Right forelimb (tissue), 1 donor: ENCODE results near the gene DENND1A.

Experiments
- DNase-seq: peaks from one replicate; pipeline ENCODE4 v3.0.0-alpha.2; 2018

DENND1A gene

DNA sequence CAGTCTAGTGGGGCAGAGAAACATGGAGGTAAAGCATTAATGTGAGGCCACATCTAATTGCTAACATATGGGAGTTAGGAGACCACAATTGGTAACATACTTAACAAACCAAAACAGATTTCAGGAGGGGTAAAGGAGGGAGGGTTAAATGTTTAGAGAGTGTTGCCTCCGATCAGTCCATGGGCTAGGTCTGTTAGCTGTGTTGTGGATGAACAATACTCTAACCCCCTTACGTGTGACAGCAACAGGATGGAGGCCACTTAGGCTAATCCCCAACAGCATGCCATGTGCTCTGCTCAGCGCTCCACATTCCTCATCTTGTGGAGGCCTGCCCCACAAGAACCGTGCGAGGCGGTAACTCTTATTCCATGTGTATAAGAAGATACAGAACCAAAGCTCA, 406.9 kb downstream of the DENND1A start:
- no peak for DNase-seq

DNA sequence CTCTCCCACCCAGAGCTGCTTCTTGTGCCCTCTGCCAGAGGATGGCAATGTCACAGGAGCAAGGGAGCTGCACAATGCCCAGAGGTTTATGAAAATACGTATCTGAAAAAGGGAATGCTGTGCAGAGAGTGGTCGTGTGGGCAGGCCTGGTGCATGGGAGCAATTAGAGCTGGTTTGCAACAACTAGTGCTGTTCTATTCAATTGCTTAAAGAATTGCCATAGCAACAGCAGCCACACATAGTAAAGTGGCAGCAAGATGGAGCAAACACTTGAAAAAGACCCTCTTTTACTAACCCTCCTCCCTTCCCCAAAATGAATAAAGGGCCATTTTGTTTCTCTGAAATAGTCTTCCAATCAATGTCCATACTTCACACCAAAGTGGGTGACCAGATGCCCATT, 407.7 kb downstream of the DENND1A start:
- DNase-seq = no peak

DNA sequence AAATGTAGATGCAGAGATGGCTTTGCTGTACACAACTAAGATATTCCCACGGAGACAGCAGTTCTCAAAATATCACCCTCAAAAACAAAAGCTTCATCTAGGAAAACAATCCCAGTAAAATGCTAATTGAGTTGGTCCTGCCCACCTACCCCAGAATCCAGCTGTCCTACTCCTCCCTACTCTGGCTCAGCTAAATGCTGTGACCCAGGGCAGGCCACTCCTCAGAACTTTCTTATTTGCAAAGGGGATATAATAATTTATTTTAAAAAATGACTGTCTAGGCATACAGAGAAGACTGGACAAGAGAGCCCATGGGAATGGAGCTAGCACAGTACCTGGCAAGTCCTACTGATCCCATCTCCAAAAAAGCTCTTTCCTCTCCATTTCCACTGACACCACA, 411.6 kb downstream of the DENND1A start:
- no peak for DNase-seq

DNA sequence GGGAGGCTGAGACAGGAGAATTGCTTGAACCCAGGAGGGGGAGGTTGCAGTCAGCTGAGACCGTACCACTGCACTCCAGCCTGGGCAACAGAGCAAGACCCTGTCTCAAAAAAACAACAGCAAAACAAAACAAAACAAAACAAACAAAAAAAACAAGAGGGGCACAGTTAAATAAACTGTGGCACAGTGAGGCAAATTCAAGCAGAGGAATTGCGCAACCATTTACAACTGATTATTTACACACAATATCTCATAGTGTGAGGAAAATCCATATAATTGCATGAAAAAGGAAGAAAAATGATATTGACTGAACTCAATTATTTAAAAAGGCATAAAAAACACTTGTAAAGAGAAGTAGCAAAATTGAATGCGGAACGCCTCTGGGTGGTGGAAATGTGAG, 412.4 kb downstream of the DENND1A start:
- DNase-seq = no peak

DNA sequence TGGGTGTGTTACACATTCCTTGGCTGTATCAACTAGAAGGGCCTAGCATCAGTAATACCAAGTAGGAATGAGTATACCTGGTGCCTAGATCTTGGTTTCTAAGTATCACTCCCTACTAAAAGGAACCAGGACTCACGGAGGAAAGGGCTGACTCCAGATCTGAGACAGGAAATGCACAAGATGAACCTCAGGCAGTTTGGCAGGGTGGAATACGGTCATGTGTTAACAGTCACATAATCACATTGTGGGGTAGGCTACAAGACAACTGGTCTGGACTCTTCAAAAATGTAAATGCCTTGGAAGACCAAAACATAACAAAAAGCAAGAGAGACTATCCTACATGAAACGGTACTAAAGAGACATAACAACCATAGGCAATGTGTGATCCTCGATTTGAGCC, 415.2 kb downstream of the DENND1A start:
- DNase-seq = no peak

DNA sequence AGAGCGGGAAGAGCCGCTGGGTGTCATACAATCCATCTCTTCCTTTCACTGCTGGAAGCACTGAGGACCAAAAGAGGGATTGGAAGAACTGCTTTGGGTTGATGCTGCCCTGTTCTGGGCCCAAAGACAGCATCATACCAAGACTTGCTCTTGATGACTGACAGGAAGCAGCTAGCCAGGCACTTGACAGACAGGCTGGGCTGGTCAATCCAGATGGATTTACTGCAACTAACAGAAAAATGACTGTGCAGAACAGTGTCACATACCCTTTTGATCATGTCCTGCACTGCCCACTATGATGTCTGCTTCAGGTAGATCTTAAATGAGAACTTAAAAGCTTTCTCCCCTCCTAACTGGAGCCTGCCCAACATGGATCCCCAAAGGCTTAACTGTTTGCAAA, 416.4 kb downstream of the DENND1A start:
- no peak for DNase-seq

DNA sequence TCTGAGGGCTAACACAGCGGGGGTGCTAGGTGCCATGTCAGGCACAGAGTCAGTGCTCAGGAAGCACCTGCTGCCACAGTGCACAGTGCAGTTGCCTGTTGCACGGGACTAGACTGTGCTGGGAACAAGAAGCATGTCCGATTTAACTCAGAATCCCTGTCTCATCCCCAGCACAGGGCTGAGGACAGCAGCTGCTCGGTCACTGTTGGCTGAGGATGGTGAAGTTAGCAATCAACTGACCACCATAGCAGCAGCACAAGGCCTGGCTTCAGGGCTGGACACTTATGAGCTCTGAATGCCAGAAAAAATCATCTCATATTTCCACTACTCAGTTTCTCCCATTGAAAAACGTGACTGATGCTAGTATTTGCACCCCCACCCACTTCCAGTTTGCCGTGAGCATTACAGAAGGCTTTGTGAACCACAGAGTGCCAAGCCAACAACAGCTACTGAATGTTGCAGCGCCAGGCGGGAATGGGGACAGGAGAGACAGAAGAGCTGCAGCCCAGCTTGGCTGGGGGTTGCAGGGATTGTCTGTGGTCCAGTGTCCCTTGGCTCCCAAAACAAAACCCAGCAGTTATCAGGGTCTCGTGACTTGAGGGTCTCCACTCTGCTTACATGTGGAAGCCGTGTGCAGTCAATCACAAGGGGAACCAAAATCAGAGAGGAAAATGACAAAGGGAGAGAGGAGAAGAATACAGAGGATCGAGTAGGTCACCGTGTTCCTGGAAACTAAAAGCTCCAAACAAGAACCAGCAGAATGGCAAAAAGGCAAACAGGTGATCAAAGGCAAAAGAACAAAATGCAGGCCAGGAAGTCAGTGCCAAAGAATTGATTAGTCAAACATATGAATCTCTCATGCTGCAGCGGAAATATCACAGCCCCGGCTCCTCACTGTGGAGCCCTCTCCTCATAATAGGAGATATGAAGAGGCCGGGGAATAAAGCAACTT, 418.3 kb downstream of the DENND1A start:
- DNase-seq = no peak

DNA sequence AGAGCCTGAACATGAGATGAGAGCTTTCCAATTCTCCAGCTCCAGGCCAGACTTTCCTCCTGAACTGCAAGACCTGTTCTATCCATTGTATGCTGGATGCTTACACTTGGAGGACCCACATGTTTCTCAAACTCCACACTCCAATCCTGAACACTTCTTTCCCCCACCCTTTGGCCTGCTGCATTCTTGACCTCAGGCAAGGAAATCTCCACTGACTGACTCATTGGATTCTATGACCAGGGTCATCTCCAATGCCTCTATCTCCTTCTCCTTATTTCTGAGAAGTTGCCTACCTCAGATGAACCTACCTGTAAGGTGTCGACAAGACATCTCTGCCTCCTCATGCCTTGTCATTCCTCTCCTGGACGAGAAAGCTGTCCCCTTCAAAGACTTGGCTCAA, 420.3 kb downstream of the DENND1A start:
- DNase-seq = no peak

DNA sequence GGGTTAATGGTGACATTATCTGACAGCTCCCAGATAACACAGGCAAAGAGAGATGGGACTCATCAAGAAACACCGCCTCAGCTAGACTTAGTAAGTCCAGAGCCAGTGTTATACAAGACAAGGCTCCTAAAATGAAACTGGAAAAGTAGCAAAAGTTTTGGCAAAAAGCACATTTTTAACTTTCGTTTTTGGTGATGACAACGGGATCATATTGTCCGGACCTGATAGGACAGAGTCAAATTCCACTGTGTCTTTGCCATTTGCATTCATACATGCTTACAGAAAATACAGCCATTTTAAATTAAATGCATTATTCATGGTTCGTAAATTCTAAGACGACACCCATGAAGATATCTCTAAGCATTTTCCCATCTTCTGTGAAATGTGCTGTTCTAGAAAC, 421.9 kb downstream of the DENND1A start:
- no peak for DNase-seq

DNA sequence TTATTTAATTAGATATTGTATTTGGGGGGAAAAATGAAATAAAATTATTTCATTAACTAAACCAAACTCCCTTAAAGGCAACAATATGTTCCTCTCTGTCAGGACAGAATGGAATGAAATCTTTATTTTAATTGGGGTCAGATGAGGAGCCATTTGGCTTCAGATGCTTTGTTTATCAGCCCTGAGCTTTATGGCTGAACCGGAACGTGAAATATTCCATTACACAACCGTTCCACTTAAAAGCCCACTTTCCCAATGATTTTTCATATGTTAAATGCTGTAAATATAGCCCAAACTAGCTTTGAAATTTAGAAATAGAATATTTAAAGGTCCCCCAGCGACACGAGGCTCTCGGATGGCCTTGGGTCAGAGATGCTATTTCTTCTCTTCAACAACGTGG, 424.4 kb downstream of the DENND1A start:
- DNase-seq = no peak

DNA sequence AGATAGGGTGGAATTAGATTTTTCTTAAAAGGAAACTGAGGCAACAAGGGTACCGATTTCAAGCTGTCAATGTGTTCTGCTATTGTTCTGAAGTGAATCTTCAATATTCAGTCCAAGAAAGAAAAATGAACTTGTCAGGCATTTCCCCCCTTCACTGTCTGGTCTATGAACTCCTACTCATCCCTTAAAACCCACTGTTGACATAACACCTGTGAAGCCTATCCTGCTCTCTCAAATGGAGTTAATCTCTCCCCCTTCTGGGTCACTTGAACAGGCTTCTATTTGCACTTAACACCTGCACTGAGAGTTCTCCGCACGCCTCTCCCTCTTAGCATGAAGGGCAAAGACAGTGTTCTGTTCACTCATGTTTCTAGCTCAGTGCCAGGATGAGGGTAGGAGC, 429.6 kb downstream of the DENND1A start:
- no peak for DNase-seq

DNA sequence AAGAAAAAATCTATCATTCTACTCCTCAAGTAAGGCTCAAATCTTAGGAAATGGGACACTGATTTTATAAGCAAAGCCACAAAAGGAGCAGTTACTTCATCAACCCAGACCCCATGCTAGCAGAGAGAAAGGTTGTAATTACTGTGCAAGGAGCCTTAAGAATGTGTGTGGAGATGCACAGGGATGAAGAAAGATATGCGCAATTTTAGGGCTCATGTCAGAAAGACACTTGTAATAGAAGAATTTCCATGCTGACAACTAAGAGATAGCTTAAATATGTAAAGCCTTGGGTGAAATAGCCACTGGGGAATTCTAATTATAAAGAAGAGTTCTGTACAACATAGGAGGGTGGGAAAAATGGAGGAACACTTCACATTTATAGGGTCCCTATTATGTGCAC, 432.1 kb downstream of the DENND1A start:
- no peak for DNase-seq

DNA sequence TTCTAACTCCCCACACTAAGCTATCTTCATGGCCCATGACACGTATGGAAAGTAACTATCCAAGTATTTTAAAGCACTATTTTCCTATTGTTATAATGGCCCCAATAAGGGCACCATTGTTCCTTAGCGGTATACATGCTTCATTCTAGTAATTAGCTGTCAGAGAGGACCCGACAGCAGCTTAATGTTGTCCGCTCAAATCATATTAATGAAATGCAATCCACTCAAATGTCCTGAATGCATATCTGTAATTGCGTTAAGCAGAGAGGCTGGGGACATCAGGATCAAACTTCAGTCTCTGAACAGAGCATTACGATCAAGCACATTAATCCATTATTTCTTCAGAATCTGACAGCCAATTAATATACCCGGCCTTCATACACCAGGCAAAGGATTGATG, 434.2 kb downstream of the DENND1A start:
- peak; percentile 1 for DNase-seq

DNA sequence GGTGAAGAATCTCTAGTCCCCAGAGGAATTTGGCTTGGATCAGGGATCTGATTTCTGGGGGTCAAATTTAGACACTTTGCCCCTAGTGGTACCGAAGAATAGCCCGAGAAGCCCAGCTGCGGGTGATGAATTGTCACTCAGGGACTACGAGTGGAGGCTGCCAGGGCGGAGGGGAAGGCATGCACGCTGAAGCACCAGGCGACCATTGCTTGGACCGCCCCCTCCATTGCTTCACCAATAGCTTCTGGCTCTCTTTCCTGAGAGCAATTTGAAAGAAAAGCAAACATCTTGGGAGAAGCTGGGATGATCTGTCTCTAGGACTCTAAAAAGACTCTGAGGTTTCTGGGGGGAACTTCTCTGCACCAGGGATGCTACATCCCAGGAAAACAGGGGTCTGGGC, 436.3 kb downstream of the DENND1A start:
- DNase-seq = peak; percentile 5

DNA sequence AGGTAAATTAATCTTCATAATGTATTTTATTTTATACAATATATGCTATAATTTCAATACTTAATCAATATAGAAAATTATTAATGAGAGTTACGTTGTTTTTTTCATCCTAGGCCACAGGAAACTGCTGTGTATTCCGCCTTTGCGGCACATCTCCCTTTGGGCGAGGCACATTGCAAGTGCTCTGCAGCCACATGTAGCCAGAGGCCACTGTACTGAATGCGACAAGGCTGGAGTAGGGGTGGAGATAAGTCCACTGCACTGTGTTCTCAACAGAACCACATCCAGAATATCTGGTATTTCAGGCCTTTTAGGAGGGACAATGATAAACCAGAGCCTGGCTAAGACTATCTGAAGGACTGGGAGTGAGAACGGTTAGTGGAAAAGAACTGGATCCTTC, 439.2 kb downstream of the DENND1A start:
- peak; percentile 23 for DNase-seq

DNA sequence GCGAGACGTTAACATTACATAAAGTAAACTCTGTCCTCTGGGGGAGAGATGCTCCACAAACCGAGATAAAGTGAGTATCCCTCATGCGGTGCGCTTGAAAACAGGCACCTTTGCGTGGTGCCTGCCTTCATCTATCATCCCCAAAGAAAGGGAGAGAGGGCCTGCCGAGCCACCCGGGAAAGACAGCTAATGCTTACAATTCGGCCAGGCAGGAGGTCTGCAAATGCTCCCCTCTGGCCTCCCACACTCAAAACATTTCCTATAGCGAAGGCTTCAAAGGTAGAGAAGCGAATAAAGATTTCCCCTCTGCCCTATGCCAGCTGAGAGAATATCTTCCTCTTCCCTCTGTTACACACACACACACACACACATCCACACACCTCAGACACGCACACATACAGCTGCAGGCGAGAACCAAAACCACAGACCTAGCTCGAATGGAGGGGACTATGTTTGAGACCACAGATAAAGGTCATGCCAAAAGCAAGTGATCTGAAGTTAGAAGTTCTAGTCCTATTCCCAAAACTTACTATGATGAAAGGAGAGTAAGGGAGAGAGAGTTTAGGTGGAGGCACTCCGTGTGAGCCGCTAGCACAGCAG, 441.1 kb downstream of the DENND1A start:
- no peak for DNase-seq

DNA sequence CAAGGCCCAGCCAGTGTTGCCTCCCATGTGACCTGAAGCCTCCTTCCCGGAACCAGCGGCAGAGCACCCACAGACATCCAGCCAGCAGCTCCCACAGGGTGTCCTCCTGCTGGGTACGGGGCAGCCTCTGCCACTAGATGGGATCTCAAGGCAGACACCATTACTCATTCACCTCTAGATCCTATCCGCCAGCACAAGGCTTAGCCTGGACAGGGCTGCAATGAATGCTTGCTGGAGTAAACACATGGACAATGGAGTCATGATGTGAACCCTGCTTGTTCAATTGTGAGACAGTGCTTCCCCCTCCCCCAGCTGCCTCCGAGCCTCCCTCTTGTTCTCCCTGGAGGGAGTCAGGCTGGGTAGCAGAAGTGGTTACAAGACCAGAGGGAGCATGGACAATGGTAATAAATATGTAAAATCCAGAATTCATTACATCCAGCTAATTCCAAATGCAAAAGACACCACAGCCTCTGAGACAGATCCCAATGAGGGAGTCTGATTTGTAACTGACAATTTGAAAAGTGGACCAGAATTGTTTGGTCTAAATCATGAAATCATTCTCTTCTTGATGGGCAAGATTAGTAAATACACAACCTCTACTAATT, 441.9 kb downstream of the DENND1A start:
- peak; percentile 33 for DNase-seq

DNA sequence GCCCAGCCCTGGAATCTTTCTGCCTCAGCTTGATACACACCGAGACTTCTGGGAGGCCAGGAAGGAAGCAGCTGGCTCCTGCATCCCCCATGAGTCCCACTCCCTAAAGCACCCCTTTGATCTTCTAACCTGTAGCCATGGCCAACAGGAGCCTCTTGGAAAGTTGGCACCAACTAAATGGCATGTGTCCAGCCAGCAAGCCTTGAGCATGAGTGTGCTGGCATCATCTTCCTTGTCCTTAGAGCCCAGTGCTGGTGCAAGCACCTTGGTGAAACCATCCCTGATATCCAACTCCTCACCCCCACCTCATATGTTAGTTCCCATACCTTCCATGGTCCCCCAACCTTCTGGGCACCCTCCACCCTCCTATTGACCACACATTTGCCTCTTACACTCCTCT, 443.5 kb downstream of the DENND1A start:
- peak; percentile 30 for DNase-seq

DNA sequence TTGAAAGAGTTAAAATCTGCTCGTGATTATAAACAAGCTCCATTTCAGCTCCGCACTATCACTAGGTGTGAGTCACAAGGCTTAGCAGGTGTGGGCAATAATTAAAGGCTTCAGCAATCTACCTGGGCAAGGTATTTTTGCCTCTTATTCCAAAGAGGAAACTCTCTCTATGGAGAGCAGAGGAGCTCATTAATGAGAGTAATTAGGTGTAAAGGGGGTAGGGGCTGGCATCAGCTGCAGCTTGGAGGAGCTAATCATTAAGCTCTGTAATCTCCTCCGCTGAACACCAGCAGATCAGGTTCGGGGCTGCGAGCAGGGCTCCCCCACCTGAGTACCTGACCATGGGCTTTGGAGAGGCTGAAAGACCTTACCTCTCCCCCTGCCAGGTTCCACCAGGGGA, 444.7 kb downstream of the DENND1A start:
- no peak for DNase-seq

DNA sequence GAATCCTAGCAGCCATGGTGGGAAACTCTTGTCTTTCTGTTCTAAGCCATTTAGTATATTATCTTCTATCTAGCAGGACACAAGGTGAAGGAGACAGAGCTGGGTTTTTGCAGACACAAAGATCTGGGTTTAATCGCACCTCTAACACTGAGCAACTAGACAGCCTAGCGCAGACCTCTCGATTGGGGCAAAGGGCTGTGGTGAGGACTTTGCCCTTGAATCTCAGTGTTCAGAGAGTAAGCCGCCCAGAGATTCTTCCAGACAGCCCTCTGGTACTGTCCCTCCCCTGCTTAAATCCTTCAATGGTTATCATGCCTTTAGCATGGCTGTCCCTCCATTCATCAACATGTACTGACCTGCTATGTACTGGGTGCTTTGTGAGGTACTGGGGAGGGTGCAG, 445.8 kb downstream of the DENND1A start:
- no peak for DNase-seq

DNA sequence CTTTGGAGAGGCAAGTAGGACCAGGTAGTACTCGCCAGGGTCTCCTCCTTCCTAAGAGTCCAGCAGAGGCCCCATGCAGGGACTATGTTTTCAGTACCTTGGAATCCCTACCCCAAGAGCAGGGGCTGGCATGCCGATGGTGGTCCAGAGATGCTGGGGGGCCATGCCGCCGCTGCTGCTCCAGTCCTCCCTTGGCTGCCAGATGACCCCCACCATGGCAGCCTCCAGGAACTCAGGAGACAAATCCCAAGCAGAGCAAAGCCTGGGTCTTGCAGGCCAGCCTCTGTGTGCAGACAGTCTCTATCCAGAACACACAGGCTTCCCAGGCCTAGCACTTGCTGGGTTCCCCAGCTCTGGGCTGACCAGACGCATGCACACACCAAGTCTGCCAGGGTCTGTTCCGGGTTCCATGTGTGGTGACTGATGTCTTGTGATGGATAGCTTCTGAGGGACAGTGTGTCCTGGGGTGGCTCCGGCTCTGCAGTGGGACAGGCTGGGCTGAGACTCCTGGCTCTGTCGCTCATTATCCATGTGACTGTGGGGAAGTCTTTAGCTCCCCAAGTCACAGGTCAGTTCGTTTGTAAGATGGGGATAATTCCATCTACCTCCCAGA, 446.6 kb downstream of the DENND1A start:
- no peak for DNase-seq

DNA sequence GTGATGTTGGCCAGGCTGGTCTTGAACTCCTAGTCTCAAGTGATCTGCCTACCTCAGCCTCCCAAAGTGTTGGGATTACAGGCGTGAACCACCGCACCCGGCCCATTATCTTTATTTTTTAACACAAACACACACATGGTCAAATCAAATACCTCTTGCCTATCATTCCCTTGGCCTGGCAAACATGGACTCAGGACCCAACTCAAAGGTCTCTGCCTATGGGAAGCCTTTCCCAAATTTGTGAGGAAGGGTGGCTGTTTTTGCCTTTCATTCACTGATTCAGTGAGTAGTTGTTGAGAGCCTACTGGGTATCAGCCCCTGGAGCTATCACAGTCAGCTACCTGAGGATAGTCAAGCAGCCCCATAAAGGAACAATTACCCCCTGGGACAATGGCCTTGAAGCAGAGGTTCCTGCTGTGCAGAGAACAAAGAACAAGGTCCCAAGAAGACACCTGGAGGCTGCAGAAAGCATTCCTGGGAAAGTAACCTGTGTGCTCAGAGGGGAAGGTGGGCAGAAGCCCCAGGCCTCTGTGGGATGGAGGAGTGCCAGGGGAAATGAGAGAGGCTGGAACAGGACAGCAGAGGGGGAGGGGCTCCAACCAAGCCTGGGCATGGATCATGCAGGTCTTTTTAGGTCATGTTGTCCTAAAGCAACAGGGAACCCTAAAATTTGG, 447.5 kb downstream of the DENND1A start:
- DNase-seq = no peak

DNA sequence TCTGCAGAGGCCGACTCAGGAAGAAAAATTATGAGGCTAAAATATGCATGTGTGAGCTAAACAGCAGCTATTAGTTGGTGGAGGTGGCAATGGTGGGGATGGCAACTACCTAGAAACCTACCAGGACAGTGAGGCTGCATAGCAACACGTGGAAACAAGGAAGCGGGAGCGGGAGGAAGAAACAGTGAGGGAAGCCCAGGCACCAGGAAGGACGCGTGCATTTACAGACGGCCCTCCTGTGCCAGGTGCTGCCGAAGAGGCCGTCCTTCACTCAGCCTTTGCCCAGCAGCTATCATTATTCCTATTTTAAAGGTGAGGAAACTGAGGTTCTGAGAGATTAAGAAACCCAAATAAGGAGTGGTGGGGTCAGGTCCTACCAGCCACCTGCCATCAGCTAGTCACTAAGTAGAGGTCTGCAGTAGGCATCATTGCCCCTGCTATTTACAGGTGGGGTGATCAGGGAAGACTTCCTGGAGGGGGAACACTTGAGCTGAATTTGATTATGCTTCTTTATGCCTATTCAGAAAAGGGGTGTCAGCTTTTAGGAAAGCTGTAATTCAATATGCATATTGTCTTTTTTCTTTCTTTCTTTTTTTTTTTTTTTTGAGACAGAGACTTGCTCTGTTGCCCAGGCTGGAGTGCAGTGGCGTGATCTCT, 448.6 kb downstream of the DENND1A start:
- no peak for DNase-seq
